ENCODE data around the gene CHADL. TPM values are rescaled to one million over a fixed set of nuclear protein-coding genes. Genes with fewer than 3 reads are reported as not detected.
A peak's percentile ranks its signal among the peaks of the same experiment; 100 is the strongest.

The CHADL gene
- total and polyA plus RNA-seq, 9 of the 15 experiments (the other 6 are each of a cell fraction or from before 2014, with no cell fraction given), result not detected

GRCh38 chr22:41285820-41286638, 45.3 kb upstream of the CHADL start, which contains the start of gene RANGAP1 (continued):
- TF ChIP-seq, protein P1, sequence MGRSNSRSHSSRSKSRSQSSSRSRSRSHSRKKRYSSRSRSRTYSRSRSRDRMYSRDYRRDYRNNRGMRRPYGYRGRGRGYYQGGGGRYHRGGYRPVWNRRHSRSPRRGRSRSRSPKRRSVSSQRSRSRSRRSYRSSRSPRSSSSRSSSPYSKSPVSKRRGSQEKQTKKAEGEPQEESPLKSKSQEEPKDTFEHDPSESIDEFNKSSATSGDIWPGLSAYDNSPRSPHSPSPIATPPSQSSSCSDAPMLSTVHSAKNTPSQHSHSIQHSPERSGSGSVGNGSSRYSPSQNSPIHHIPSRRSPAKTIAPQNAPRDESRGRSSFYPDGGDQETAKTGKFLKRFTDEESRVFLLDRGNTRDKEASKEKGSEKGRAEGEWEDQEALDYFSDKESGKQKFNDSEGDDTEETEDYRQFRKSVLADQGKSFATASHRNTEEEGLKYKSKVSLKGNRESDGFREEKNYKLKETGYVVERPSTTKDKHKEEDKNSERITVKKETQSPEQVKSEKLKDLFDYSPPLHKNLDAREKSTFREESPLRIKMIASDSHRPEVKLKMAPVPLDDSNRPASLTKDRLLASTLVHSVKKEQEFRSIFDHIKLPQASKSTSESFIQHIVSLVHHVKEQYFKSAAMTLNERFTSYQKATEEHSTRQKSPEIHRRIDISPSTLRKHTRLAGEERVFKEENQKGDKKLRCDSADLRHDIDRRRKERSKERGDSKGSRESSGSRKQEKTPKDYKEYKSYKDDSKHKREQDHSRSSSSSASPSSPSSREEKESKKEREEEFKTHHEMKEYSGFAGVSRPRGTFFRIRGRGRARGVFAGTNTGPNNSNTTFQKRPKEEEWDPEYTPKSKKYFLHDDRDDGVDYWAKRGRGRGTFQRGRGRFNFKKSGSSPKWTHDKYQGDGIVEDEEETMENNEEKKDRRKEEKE (IDR thresholded peaks at IDR 0.05; ENCODE audit: borderline replicate concordance in 1 of 2, control insufficient read depth in 1 of 2, low read depth in 2 of 2, low read length in 1 of 2), result no peak
- TF ChIP-seq USF1 (CRISPR knock-in tag; IDR thresholded peaks at IDR 0.05) (no peak), ZBED1 (IDR thresholded peaks at IDR 0.05) (no peak), ELF4 (CRISPR knock-in tag; IDR thresholded peaks at IDR 0.05) (no peak), KAT8 (IDR thresholded peaks at IDR 0.05; ENCODE audit: low read depth) (no peak), ZNF124 (CRISPR knock-in tag; IDR thresholded peaks at IDR 0.05) (no peak), UBTF (IDR thresholded peaks at IDR 0.05; ENCODE audit: borderline replicate concordance in 1 of 2, low read depth in 2 of 2, low read length in 2 of 2) (peak in 1 of 2 experiments; percentile 15; a peak in 1 of 4 replicates), POLR2AphosphoS5 (IDR thresholded peaks at IDR 0.05; ENCODE audit: control insufficient read depth, insufficient read depth, low read depth, low read length) (peak; percentile 30), CTCFL (IDR thresholded peaks at IDR 0.05; ENCODE audit: borderline replicate concordance, insufficient read depth, low read depth, low read length, poor library complexity, severe bottlenecking) (peak; percentile 57), ZNF76 (CRISPR knock-in tag; IDR thresholded peaks at IDR 0.05; ENCODE audit: borderline replicate concordance) (no peak)
